Measurements from ENCODE around the gene DPEP1.
"Not testable (repeated sequence)": the region's sequence is repeated elsewhere in the genome, so short reads cannot be mapped to it uniquely, and the experiment has no call there.

DPEP1 gene

DNA sequence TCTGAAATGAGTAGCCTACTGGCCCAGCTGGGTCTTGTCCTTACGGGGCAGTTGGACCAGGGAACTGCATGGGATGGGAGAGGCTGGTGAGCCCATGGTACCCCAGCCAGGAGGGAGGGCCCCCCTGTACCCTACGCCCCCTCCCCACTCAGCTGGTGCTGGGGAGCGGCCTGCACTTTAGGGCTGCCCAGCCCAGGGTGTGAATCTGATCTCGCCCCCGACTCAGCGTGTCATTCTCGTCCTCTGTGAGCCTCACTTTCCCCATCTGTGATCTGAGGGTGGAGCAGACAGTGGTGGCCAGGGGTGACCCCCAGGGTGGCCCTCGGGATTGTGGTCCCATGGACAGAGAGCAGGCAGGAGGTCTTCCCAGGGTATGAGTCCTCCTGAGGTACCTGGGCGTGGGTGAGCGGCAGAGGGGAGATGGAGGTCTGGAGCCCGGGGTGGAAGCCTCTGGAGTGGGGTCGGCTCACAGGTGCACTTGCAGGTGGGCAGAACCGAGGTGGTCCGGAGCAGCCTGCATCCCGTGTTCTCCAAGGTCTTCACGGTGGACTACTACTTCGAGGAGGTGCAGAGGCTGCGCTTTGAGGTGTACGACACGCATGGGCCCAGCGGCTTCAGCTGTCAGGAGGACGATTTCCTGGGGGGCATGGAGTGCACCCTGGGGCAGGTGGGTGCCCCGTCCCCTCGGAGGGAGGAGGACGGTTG is 36.2 kb upstream of the DPEP1 start:
- DNase-seq (ENCODE audit: low read depth), result no peak

GRCh38 chr16:89579351-89579750 is 34.1 kb upstream of the DPEP1 start:
- DNase-seq (ENCODE audit: low read depth), result no peak

- peak; percentile 99 for DNase-seq (ENCODE audit: low read depth)
These were observed 32.3 kb upstream of the DPEP1 start for GRCh38 chr16:89581045-89581695.

- peak; percentile 87 for DNase-seq (ENCODE audit: low read depth)
These were observed 31.4 kb upstream of the DPEP1 start for GRCh38 chr16:89581861-89582563.

- no peak for DNase-seq (ENCODE audit: low read depth)
These were observed 30.7 kb upstream of the DPEP1 start for GRCh38 chr16:89582614-89583196.

- no peak for DNase-seq (ENCODE audit: low read depth)
These were observed 30.1 kb upstream of the DPEP1 start for GRCh38 chr16:89583197-89583894.

DNA sequence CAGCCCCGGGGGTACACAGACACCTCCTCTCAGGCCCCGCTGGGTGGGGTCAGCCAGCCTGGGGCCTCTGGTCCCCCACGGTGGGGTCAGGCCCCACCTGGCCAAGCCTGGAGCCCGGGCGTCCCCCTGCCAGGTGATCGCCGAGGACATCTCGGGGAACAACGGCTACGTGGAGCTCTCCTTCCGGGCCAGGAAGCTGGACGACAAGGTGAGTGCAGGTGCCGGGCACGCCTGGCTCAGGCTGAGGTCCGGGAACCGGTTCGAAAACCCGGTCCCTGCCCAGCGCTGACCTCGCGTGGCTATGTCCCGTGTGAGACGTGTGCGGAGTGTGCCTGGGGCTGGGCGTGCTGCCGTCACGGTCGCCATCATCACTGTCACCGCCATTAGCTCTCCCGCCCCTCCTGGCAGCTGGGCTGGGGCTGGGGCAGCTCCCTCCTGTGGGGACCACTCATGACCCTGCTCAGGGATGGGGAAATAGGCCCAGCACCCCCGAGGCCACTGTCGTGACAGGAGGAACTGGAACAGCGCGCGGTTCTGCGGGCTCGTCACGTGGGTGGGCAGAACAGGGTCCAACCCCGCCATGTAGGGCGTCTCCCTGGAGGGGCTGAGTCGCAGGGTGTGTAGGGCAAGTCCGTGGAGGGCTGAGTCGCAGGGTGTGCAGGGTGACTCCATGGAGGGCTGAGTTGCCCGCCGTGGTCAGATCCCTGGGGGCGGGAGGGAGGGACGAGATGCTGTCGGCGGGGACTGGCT is 29.4 kb upstream of the DPEP1 start:
- no peak for DNase-seq (ENCODE audit: low read depth)

GRCh38 chr16:89584768-89585549 is 28.5 kb upstream of the DPEP1 start:
- no peak for DNase-seq (ENCODE audit: low read depth)

- DNase-seq (ENCODE audit: low read depth), result no peak
These were observed 27.2 kb upstream of the DPEP1 start for GRCh38 chr16:89586218-89586617.

DNA sequence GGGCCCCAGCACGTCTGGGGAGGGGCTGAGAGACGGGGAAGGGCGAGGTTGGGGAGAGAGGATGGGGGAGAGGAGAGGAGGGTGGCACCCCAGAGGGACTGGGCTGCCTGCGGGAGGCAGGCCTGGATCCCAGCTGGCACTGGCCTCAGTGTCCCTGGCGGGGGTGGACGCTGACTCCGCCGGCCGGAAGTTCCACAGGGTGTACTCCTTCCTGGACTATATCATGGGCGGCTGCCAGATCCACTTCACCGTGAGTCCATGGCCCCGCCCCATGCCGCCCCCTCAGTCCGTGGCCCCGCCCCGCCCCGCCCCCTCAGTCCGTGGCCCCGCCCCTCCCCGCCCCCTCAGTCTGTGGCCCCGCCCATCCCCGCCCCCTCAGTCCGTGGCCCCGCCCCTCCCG is 26.6 kb upstream of the DPEP1 start:
- DNase-seq (ENCODE audit: low read depth), result peak; percentile 66

- DNase-seq (ENCODE audit: low read depth), result not testable (repeated sequence)
These were observed 25.8 kb upstream of the DPEP1 start for GRCh38 chr16:89587676-89588075.

- DNase-seq (ENCODE audit: low read depth), result no peak
These were observed 24.9 kb upstream of the DPEP1 start for GRCh38 chr16:89588413-89589109.

- DNase-seq (ENCODE audit: low read depth), result no peak
These were observed 24.1 kb upstream of the DPEP1 start for GRCh38 chr16:89589241-89589926.

DNA sequence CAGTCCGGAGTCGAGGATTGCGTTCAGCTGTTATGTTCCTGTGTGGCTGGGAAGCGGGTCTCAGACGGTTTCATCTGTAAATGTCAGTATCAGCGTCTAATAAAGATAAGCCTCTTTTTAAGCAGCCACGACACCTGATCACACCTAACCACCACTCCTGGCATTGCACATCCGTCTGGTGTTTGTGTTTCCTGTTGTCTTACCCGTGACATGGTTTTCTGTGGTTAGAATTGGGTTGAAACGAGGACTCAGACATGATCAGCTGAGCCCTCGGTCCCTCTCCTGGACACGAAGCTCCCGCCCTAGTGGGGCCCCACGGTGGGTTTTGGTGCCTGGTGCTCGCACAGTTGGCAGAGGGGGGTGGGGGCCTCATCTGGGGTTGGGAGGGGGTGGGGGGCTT is 19.6 kb upstream of the DPEP1 start:
- DNase-seq (ENCODE audit: low read depth), result no peak

- DNase-seq (ENCODE audit: low read depth), result no peak
These were observed 17.9 kb upstream of the DPEP1 start for GRCh38 chr16:89595330-89596060.

GRCh38 chr16:89596061-89596689 is 17.3 kb upstream of the DPEP1 start:
- no peak for DNase-seq (ENCODE audit: low read depth)

GRCh38 chr16:89596957-89597649 is 16.3 kb upstream of the DPEP1 start:
- no peak for DNase-seq (ENCODE audit: low read depth)

- DNase-seq (ENCODE audit: low read depth), result peak; percentile 49
These were observed 15.2 kb upstream of the DPEP1 start for GRCh38 chr16:89598199-89598598.
